Measurements from ENCODE around the gene IL17RA.
"Not testable (repeated sequence)": the region's sequence is repeated elsewhere in the genome, so short reads cannot be mapped to it uniquely, and the experiment has no call there.

Gene IL17RA

GRCh38 chr22:17084554-17085276, at the start of gene IL17RA:
Gene IL17RA, plus strand, starts transcription at chr22:17085000. Its CDS starts 92 bp downstream, at chr22:17085092.
- DNase-seq (ENCODE audit: low read depth, low spot score), result peak; percentile 94

- DNase-seq (ENCODE audit: low read depth, low spot score), result no peak
These were observed 49.6 kb upstream of the IL17RA start for GRCh38 chr22:17035246-17035645.

- not testable (repeated sequence) for DNase-seq (ENCODE audit: low read depth, low spot score)
These were observed 48.6 kb upstream of the IL17RA start for GRCh38 chr22:17035976-17036841.

GRCh38 chr22:17036842-17037711, 47.7 kb upstream of the IL17RA start:
- DNase-seq (ENCODE audit: low read depth, low spot score), result not testable (repeated sequence)

GRCh38 chr22:17043521-17043920, 41.3 kb upstream of the IL17RA start:
- DNase-seq (ENCODE audit: low read depth, low spot score), result no peak

GRCh38 chr22:17046566-17047348, 38.0 kb upstream of the IL17RA start:
- no peak for DNase-seq (ENCODE audit: low read depth, low spot score)

GRCh38 chr22:17047656-17048055, 37.1 kb upstream of the IL17RA start:
- no peak for DNase-seq (ENCODE audit: low read depth, low spot score)

- DNase-seq (ENCODE audit: low read depth, low spot score), result no peak
These were observed 28.7 kb upstream of the IL17RA start for GRCh38 chr22:17056058-17056457.

- no peak for DNase-seq (ENCODE audit: low read depth, low spot score)
These were observed 28.0 kb upstream of the IL17RA start for GRCh38 chr22:17056807-17057206.

- peak; percentile 87 for DNase-seq (ENCODE audit: low read depth, low spot score)
These were observed 26.6 kb upstream of the IL17RA start for GRCh38 chr22:17057959-17058814.

GRCh38 chr22:17060126-17060525, 24.7 kb upstream of the IL17RA start:
- no peak for DNase-seq (ENCODE audit: low read depth, low spot score)

- DNase-seq (ENCODE audit: low read depth, low spot score), result no peak
These were observed 21.2 kb upstream of the IL17RA start for GRCh38 chr22:17063411-17064106.

- DNase-seq (ENCODE audit: low read depth, low spot score), result no peak
These were observed 20.2 kb upstream of the IL17RA start for GRCh38 chr22:17064498-17065100.

GRCh38 chr22:17065433-17065832, 19.4 kb upstream of the IL17RA start:
- DNase-seq (ENCODE audit: low read depth, low spot score), result no peak

GRCh38 chr22:17072877-17073276, 11.9 kb upstream of the IL17RA start:
- DNase-seq (ENCODE audit: low read depth, low spot score), result no peak

- peak; percentile 23 for DNase-seq (ENCODE audit: low read depth, low spot score)
These were observed 10.2 kb upstream of the IL17RA start for GRCh38 chr22:17074648-17075002.

- DNase-seq (ENCODE audit: low read depth, low spot score), result peak; percentile 83
These were observed 7.5 kb upstream of the IL17RA start for GRCh38 chr22:17077255-17077654.

- DNase-seq (ENCODE audit: low read depth, low spot score), result no peak
These were observed 5.2 kb upstream of the IL17RA start for GRCh38 chr22:17079572-17079971.

GRCh38 chr22:17083255-17083654, 1.5 kb upstream of the IL17RA start:
- DNase-seq (ENCODE audit: low read depth, low spot score), result no peak

Measured in astrocyte of the hippocampus (primary cell).